WTC11 (cell line): Measurements from ENCODE around the gene PLA2G4E. TPM values are rescaled to one million over a fixed set of nuclear protein-coding genes. Genes with fewer than 3 reads are reported as not detected.

Experiments
- ATAC-seq: fragments of 200-7000 bp; cut with Tn5 transposase; 2 replicates; pipeline ENCODE4 v1.10.0; 2021; ENCODE audit warnings: mild to moderate bottlenecking, moderate library complexity
- CTCF ChIA-PET: fragments of 300-600 bp; sonication (Branson Sonifier 250); formaldehyde crosslinking; loops from one replicate; lab custom pipeline; 2021; ENCODE audit warnings: antibody characterized with exemption; lab: Charles Lee
- POLR2A ChIA-PET: fragments of 350-600 bp; sonication (Branson Sonifier 250); formaldehyde crosslinking; loops from one replicate; lab custom pipeline; 2021; ENCODE audit warnings: antibody characterized with exemption; lab: Charles Lee
- DNase-seq: peaks from one replicate; pipeline ENCODE4 v3.0.0; 2021; ENCODE audit warnings: low spot score
- H3K27ac Mint-ChIP-seq: 2 replicates; pipeline ENCODE4 v1.8.0; 2021; ENCODE audit warnings: mixed read lengths
- H3K27me3 Mint-ChIP-seq: 2 replicates; pipeline ENCODE4 v1.8.0; 2021; ENCODE audit warnings: low read depth, mild to moderate bottlenecking, moderate library complexity, mixed read lengths
- H3K36me3 Mint-ChIP-seq: 2 replicates; pipeline ENCODE4 v1.8.0; 2021; ENCODE audit warnings: mixed read lengths
- H3K4me1 Mint-ChIP-seq: 2 replicates; pipeline ENCODE4 v1.8.0; 2022; ENCODE audit warnings: mixed read lengths
- H3K4me3 Mint-ChIP-seq: 2 replicates; pipeline ENCODE4 v1.8.0; 2021; ENCODE audit warnings: mild to moderate bottlenecking, moderate library complexity, mixed read lengths
- H3K9me3 Mint-ChIP-seq: 2 replicates; pipeline ENCODE4 v1.8.0; 2021; ENCODE audit warnings: mixed read lengths
- CBFB ChIP-seq: sonication (generic); formaldehyde crosslinking; IDR thresholded peaks from 2 replicates; pipeline ENCODE4 v1.8.1; 2022; ENCODE audit warnings: mild to moderate bottlenecking, low read depth, missing genetic modification reagents
- CREM ChIP-seq: sonication (generic); formaldehyde crosslinking; IDR thresholded peaks from 2 replicates; pipeline ENCODE4 v1.8.1; 2022; ENCODE audit warnings: mild to moderate bottlenecking, missing genetic modification reagents, moderate library complexity
- CTCF ChIP-seq: fragments of 200-600 bp; IDR thresholded peaks from 2 replicates; pipeline ENCODE4 v1.8.0; 2022; ENCODE audit warnings: antibody characterized with exemption
- E2F4 ChIP-seq: sonication (generic); formaldehyde crosslinking; IDR thresholded peaks from 2 replicates; pipeline ENCODE4 v1.8.1; 2022; ENCODE audit warnings: low read depth, mild to moderate bottlenecking, moderate library complexity, missing genetic modification reagents, borderline replicate concordance
- ELF4 ChIP-seq: sonication (generic); formaldehyde crosslinking; IDR thresholded peaks from 2 replicates; pipeline ENCODE4 v1.8.1; 2022; ENCODE audit warnings: low read depth, mild to moderate bottlenecking, moderate library complexity, missing genetic modification reagents
- FOXP4 ChIP-seq: sonication (generic); formaldehyde crosslinking; IDR thresholded peaks from 2 replicates; pipeline ENCODE4 v1.8.0; 2022; ENCODE audit warnings: mild to moderate bottlenecking, missing genetic modification reagents
- GRHL2 ChIP-seq: fragments of 250-450 bp; sonication (Bioruptor Pico); IDR thresholded peaks from 2 replicates; pipeline ENCODE4 v1.8.0; 2022; ENCODE audit warnings: mild to moderate bottlenecking, moderate library complexity; ENCODE audit not compliant: insufficient replicate concordance, severe bottlenecking
- HMGXB4 ChIP-seq: sonication (generic); formaldehyde crosslinking; IDR thresholded peaks from 2 replicates; pipeline ENCODE4 v1.8.1; 2023; ENCODE audit warnings: mild to moderate bottlenecking, moderate library complexity, missing genetic modification reagents
- JUN ChIP-seq: sonication (generic); formaldehyde crosslinking; IDR thresholded peaks from 2 replicates; pipeline ENCODE4 v1.8.0; 2023; ENCODE audit warnings: mild to moderate bottlenecking, missing genetic modification reagents
- NR1H2 ChIP-seq: sonication (generic); formaldehyde crosslinking; IDR thresholded peaks from 2 replicates; pipeline ENCODE4 v1.9.0; 2021; ENCODE audit warnings: mild to moderate bottlenecking, moderate library complexity, missing genetic modification reagents
- PRRX2 ChIP-seq: fragments of 250-450 bp; sonication (Bioruptor Pico); IDR thresholded peaks from 2 replicates; pipeline ENCODE4 v1.8.0; 2021; ENCODE audit warnings: mild to moderate bottlenecking
- RELA ChIP-seq: sonication (generic); formaldehyde crosslinking; IDR thresholded peaks from 2 replicates; pipeline ENCODE4 v1.8.1; 2022; ENCODE audit warnings: missing genetic modification reagents, mild to moderate bottlenecking, borderline replicate concordance
- SOX15 ChIP-seq: fragments of 250-450 bp; sonication (Bioruptor Pico); IDR thresholded peaks from 2 replicates; pipeline ENCODE4 v1.9.0; 2021; ENCODE audit warnings: mild to moderate bottlenecking
- SP1 ChIP-seq: sonication (generic); formaldehyde crosslinking; conservative IDR thresholded peaks from 2 replicates; pipeline ENCODE4 v1.8.1; 2022; ENCODE audit warnings: missing genetic modification reagents
- TEAD1 ChIP-seq: sonication (generic); formaldehyde crosslinking; IDR thresholded peaks from 2 replicates; pipeline ENCODE4 v1.8.0; 2022; ENCODE audit warnings: mild to moderate bottlenecking, missing genetic modification reagents
- TP53 ChIP-seq: sonication (generic); formaldehyde crosslinking; IDR thresholded peaks from 2 replicates; pipeline ENCODE4 v1.8.1; 2023; ENCODE audit warnings: mild to moderate bottlenecking, missing genetic modification reagents
- ZNF138 ChIP-seq: sonication (generic); formaldehyde crosslinking; conservative IDR thresholded peaks from 2 replicates; pipeline ENCODE4 v1.8.1; 2022; ENCODE audit warnings: mild to moderate bottlenecking, moderate library complexity, missing genetic modification reagents
- ZNF281 ChIP-seq: sonication (generic); formaldehyde crosslinking; IDR thresholded peaks from 2 replicates; pipeline ENCODE4 v1.8.0; 2023; ENCODE audit warnings: mild to moderate bottlenecking, missing genetic modification reagents
- total RNA-seq: library from RNA; stranded (reverse); gene quantifications from 3 replicates; pipeline ENCODE4 v1.2.3, GENCODE V29; 2021
- TF ChIP-seq, protein P1 (sequence below): sonication (generic); formaldehyde crosslinking; IDR thresholded peaks from 2 replicates; pipeline ENCODE4 v1.8.1; 2022; ENCODE audit warnings: mild to moderate bottlenecking, missing genetic modification reagents, moderate library complexity, borderline replicate concordance
- TF ChIP-seq, protein P2 (sequence below): sonication (generic); formaldehyde crosslinking; IDR thresholded peaks from 2 replicates; pipeline ENCODE4 v1.8.1; 2023; ENCODE audit warnings: mild to moderate bottlenecking, missing genetic modification reagents
- TF ChIP-seq, protein P3 (sequence below): sonication (generic); formaldehyde crosslinking; IDR thresholded peaks from 2 replicates; pipeline ENCODE4 v1.8.1; 2023; ENCODE audit warnings: mild to moderate bottlenecking, missing genetic modification reagents, moderate library complexity

The PLA2G4E gene
- total RNA-seq, 1 experiment from 2014 or later: not detected

DNA sequence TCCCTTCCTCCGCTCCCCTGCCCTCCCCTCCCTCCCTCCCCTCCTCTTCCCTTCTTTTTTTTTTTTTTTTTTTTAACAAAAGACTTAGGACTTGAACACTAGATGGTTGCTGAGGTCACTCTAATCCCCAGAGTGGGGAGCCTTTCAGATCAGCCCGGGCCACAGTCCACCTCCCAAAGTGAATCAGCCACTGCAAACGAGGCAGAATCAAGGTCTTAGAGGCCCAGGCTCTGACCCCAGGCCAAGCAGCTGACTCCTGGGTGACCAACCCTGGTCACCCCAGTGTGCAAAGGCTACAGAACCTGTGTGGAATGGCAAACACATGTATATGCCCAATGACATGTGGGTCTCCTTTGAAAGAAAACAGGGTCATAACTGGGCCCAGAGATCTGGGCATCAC, 30.2 kb downstream of the PLA2G4E start:
- ChIA-PET POLR2A (no interaction called here), CTCF (interaction anchor here (1.2 to 7.5 kb wide), 24 partner anchors 8 to 394 kb away, joined by 3 to 121 read pairs (median 9); partner anchors contain the start of gene EHD4)
- peaks cover 6% of the 10 kb centered on the region for H3K4me1 Mint-ChIP-seq
- no peaks in the 10 kb centered on the region for H3K9me3 Mint-ChIP-seq
- no peak for ATAC-seq
- H3K4me3 Mint-ChIP-seq: no peak overlapping the region
- TF ChIP-seq, protein P1, sequence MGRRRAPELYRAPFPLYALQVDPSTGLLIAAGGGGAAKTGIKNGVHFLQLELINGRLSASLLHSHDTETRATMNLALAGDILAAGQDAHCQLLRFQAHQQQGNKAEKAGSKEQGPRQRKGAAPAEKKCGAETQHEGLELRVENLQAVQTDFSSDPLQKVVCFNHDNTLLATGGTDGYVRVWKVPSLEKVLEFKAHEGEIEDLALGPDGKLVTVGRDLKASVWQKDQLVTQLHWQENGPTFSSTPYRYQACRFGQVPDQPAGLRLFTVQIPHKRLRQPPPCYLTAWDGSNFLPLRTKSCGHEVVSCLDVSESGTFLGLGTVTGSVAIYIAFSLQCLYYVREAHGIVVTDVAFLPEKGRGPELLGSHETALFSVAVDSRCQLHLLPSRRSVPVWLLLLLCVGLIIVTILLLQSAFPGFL (CRISPR knock-in tag): no peak
- TF ChIP-seq E2F4 (CRISPR knock-in tag) (no peak), CREM (no peak), SOX15 (CRISPR knock-in tag) (no peak), ZNF138 (no peak)
- H3K27ac Mint-ChIP-seq: no peak overlapping the region
- no peaks in the 10 kb centered on the region for H3K36me3 Mint-ChIP-seq
- DNase-seq: no peak
- H3K27me3 Mint-ChIP-seq: no peaks in the 10 kb centered on the region; the same call in 1 of the 2 replicates

GRCh38 chr15:41990243-41990605, 30.6 kb downstream of the PLA2G4E start:
- no peak overlapping the region for H3K4me3 Mint-ChIP-seq
- H3K27ac Mint-ChIP-seq: no peak overlapping the region
- H3K36me3 Mint-ChIP-seq: no peaks in the 10 kb centered on the region
- DNase-seq (no peak), ATAC-seq (no peak; the same call in 1 of the 2 replicates)
- ChIA-PET CTCF (interaction anchor here (0.6 to 7.5 kb wide), 35 partner anchors 8 to 395 kb away, joined by 3 to 121 read pairs (median 7); partner anchors contain the start of gene EHD4), POLR2A (interaction anchor here (0.7 to 1.2 kb wide), 3 partner anchors 18 to 90 kb away, joined by 3 to 8 read pairs (median 4); partner anchors contain the start of gene EHD4)
- H3K27me3 Mint-ChIP-seq: no peaks in the 10 kb centered on the region; the same call in 1 of the 2 replicates
- H3K4me1 Mint-ChIP-seq: peaks cover 6% of the 10 kb centered on the region
- no peaks in the 10 kb centered on the region for H3K9me3 Mint-ChIP-seq
- TF ChIP-seq TEAD1 (CRISPR knock-in tag): no peak
- TF ChIP-seq TP53 (CRISPR knock-in tag): no peak
- no peak for TF ChIP-seq PRRX2 (CRISPR knock-in tag)
- TF ChIP-seq JUN (CRISPR knock-in tag): no peak
- no peak for TF ChIP-seq RELA (CRISPR knock-in tag)
- TF ChIP-seq GRHL2 (CRISPR knock-in tag): no peak
- no peak for TF ChIP-seq HMGXB4 (CRISPR knock-in tag)
- TF ChIP-seq ZNF281: no peak
- TF ChIP-seq, protein P2, sequence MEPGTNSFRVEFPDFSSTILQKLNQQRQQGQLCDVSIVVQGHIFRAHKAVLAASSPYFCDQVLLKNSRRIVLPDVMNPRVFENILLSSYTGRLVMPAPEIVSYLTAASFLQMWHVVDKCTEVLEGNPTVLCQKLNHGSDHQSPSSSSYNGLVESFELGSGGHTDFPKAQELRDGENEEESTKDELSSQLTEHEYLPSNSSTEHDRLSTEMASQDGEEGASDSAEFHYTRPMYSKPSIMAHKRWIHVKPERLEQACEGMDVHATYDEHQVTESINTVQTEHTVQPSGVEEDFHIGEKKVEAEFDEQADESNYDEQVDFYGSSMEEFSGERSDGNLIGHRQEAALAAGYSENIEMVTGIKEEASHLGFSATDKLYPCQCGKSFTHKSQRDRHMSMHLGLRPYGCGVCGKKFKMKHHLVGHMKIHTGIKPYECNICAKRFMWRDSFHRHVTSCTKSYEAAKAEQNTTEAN (CRISPR knock-in tag): no peak
- no peak for TF ChIP-seq SP1 (CRISPR knock-in tag)
- TF ChIP-seq ELF4 (CRISPR knock-in tag): no peak
- no peak for TF ChIP-seq CBFB (CRISPR knock-in tag)
- no peak for TF ChIP-seq FOXP4 (CRISPR knock-in tag)
- TF ChIP-seq, protein P3, sequence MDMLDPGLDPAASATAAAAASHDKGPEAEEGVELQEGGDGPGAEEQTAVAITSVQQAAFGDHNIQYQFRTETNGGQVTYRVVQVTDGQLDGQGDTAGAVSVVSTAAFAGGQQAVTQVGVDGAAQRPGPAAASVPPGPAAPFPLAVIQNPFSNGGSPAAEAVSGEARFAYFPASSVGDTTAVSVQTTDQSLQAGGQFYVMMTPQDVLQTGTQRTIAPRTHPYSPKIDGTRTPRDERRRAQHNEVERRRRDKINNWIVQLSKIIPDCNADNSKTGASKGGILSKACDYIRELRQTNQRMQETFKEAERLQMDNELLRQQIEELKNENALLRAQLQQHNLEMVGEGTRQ (CRISPR knock-in tag): no peak
- TF ChIP-seq CTCF: no peak
- no peak for TF ChIP-seq NR1H2 (CRISPR knock-in tag)
